Bronchial epithelial cell (primary cell): ENCODE data around the gene HTR3A. TPM values are rescaled to one million over a fixed set of nuclear protein-coding genes. Genes with fewer than 3 reads are reported as not detected.
A peak's percentile ranks its signal among the peaks of the same experiment; 100 is the strongest.

Source experiments
- DNase-seq: peaks from one replicate; pipeline ENCODE4 v3.0.0-alpha.2; 2010; ENCODE audit warnings: low read depth
- FAIRE-seq: peaks from 2 replicates; lab custom pipeline; 2011; peaks lifted over from hg19 to GRCh38; lab: Jason Lieb, UNC
- H3K27me3 ChIP-seq: 2 replicates; pipeline ENCODE4 v1.5.1; 2011; ENCODE audit warnings: low read length; ENCODE audit not compliant: control insufficient read depth, insufficient read depth
- H3K36me3 ChIP-seq: 2 replicates; pipeline ENCODE4 v1.5.1; 2011; ENCODE audit warnings: low read length; ENCODE audit not compliant: control insufficient read depth, insufficient read depth
- H3K4me3 ChIP-seq: 2 replicates; pipeline ENCODE4 v1.5.1; 2011; ENCODE audit warnings: mild to moderate bottlenecking, low read depth, low read length, control low read depth
- total RNA-seq: library from RNA; depleted of rRNA; stranded (reverse); fragments of >200 nt; gene quantifications from 2 replicates; pipeline ENCODE4 v1.2.1, GENCODE V29; 2014
- TF ChIP-seq, protein P1 (sequence below): IDR thresholded peaks from 2 replicates; pipeline ENCODE4 v1.5.1; 2011; ENCODE audit warnings: mild to moderate bottlenecking, moderate library complexity, low read length, control low read depth, inconsistent platforms; ENCODE audit not compliant: insufficient read depth, severe bottlenecking

Gene HTR3A
- total RNA-seq, 1 donor from 2014 or later, result not detected

DNA sequence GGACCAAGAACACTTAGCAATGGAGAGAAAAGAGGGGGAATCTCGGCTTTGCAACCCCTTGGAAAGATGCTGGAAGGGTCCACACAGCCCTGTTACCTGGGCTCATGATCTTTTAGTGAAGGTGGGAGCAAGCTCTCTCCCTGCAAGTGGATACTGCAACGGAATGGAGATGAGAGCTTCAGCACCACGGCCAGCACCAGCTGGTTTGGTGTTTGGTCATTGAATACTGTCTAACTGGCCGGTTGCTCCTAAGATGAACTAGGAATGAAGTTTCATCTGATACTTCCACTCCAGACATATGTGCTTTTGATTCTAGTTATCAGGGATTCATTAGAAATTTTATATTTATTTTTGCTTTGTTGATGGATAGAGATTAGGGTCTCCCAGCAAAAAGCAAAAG lies 16.3 kb downstream of the HTR3A start:
- no peak for FAIRE-seq

GRCh38 chr11:113991718-113992458 lies 17.0 kb downstream of the HTR3A start:
- DNase-seq, result no peak
- FAIRE-seq, result no peak
- Histone ChIP-seq H3K36me3 (no peaks in the 10 kb centered on the region), H3K27me3 (no peaks in the 10 kb centered on the region), H3K4me3 (no peak overlapping the region)
- TF ChIP-seq, protein P1, sequence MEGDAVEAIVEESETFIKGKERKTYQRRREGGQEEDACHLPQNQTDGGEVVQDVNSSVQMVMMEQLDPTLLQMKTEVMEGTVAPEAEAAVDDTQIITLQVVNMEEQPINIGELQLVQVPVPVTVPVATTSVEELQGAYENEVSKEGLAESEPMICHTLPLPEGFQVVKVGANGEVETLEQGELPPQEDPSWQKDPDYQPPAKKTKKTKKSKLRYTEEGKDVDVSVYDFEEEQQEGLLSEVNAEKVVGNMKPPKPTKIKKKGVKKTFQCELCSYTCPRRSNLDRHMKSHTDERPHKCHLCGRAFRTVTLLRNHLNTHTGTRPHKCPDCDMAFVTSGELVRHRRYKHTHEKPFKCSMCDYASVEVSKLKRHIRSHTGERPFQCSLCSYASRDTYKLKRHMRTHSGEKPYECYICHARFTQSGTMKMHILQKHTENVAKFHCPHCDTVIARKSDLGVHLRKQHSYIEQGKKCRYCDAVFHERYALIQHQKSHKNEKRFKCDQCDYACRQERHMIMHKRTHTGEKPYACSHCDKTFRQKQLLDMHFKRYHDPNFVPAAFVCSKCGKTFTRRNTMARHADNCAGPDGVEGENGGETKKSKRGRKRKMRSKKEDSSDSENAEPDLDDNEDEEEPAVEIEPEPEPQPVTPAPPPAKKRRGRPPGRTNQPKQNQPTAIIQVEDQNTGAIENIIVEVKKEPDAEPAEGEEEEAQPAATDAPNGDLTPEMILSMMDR, result no peak

More for the DNA sequence above, 16.3 kb downstream of the HTR3A start:
- H3K27me3 ChIP-seq, result no peaks in the 10 kb centered on the region
- DNase-seq, result peak; percentile 10
- TF ChIP-seq, protein P1, result no peak
- no peaks in the 10 kb centered on the region for H3K36me3 ChIP-seq
- no peak overlapping the region for H3K4me3 ChIP-seq

- no peak for FAIRE-seq
- no peak for DNase-seq
- Histone ChIP-seq H3K36me3 (no peaks in the 10 kb centered on the region), H3K4me3 (no peak overlapping the region), H3K27me3 (no peaks in the 10 kb centered on the region)
- TF ChIP-seq, protein P1, result no peak
Measured at GRCh38 chr11:113992459-113993110, 17.7 kb downstream of the HTR3A start.

GRCh38 chr11:113994077-113994954 lies 19.4 kb downstream of the HTR3A start:
- H3K27me3 ChIP-seq, result no peaks in the 10 kb centered on the region
- DNase-seq (no peak), FAIRE-seq (no peak)
- no peaks in the 10 kb centered on the region for H3K36me3 ChIP-seq
- H3K4me3 ChIP-seq, result no peak overlapping the region
- TF ChIP-seq, protein P1, result peak; percentile 66

DNA sequence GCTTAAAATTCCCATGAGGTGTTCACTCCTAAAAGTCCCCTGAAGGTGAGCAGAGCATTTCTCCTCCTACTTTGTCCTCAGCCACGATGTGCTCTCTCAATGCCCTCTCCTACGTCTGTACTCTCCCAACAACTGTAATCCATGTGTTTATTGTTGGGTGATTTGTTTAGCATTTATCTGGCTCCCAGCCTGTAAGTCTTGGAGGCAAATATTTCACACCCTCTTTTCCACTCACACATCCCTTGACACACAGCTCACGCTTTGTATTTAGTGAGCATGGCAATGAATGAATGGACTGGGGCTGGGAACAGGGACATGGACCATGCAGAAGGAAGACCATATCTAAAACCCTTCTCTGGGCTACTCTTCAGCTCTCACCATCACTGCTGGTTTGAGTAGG lies 22.6 kb downstream of the HTR3A start:
- TF ChIP-seq, protein P1, result no peak
- Histone ChIP-seq H3K27me3 (no peaks in the 10 kb centered on the region), H3K36me3 (no peaks in the 10 kb centered on the region), H3K4me3 (no peak overlapping the region)
- DNase-seq, result no peak
- no peak for FAIRE-seq
